ENCODE results near the gene INHBA.

INHBA gene

GRCh38 chr7:41730668-41731067, 27.8 kb upstream of the INHBA start:
- H3K27ac ChIP-seq, result no peak overlapping the region
- no peak for TF ChIP-seq ZFX (IDR thresholded peaks at IDR 0.05)
- TF ChIP-seq CTCF (conservative IDR thresholded peaks at IDR 0.05), result no peak

GRCh38 chr7:41730161-41730560, 27.3 kb upstream of the INHBA start:
- no peak overlapping the region for H3K27ac ChIP-seq
- TF ChIP-seq ZFX (IDR thresholded peaks at IDR 0.05) (no peak), CTCF (conservative IDR thresholded peaks at IDR 0.05) (no peak)

DNA sequence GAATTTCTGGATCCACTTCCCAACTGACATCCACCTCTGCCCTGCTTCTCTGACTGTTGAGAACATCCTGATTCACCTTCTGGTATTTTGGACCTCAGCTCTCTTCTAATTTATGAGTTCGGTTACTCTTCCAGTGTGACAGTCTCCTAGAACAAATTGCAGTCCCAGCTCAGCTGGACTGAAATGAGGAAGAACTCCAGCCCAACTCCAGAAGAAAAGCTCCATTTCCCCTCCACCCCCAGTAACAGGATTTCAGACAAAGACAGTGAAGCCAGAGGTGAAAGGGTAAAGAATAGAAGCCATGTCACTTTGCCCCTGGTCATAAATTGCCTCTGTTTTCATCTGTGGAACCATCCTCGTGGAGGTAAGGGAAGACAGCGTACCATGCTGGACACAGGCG, 26.2 kb upstream of the INHBA start:
- TF ChIP-seq CTCF (conservative IDR thresholded peaks at IDR 0.05), result no peak
- no peak for TF ChIP-seq ZFX (IDR thresholded peaks at IDR 0.05)

DNA sequence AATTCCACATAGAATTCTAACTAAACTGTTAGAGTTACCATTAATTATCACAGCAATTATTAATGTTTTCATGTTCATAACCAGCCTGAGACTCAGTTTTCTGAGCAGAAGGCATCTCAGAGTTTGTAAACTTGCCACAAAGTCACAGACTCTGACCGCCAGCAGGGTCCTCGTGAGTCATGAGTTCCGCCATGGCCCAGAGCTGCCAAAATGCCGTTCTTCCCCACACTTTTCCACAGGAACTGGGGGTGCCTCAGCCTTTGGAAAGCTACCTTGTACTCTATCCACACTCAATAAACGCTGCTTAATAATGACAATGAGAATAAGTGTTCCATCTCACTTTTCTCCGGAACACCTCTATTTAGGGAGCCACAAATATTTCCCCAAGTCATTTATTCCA, 22.1 kb upstream of the INHBA start:
- TF ChIP-seq CTCF (conservative IDR thresholded peaks at IDR 0.05) (no peak), ZFX (IDR thresholded peaks at IDR 0.05) (no peak)
- H3K27ac ChIP-seq, result no peak overlapping the region

More for the DNA sequence above, 26.2 kb upstream of the INHBA start:
- H3K27ac ChIP-seq, result no peak overlapping the region

DNA sequence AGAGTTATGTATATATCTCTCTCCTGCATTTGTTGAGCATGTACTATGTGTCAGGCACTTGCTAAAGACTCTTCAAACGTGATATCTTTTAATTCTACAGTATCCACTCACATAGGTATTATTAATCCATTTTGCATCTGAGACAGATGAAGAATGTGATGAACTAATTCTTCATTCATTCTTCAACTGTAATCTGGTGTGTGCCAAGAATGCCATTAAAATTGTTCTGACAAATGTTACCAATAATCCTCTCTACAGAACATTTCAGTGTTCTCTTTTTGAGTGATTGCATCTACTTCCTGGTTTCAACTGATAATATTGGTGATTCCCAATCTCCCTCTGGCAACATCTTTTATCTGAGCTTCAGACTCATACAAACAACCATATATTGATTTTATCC, 18.0 kb upstream of the INHBA start:
- TF ChIP-seq CTCF (conservative IDR thresholded peaks at IDR 0.05) (no peak), ZFX (IDR thresholded peaks at IDR 0.05) (no peak)

DNA sequence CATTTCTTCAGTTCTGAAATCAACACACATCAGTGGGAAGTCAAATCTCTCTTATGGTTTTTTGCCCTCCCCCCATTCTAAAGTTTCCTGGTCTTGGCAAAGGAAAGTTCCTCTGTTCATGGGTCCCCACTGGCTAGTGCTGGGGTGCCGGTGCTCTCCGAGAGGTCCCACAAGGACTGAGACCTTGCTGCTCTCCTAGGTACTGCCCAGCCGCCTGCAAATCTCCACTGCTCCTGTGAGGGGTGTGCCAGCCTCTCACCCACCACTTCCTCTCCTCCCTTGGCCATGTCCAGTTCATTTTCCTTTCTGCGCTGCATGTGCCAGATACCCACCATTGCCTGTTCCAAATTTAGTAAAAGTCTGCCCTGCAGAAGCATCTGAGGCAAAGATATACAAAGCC, 17.2 kb upstream of the INHBA start:
- no peak overlapping the region for H3K27ac ChIP-seq
- TF ChIP-seq ZFX (IDR thresholded peaks at IDR 0.05) (no peak), CTCF (conservative IDR thresholded peaks at IDR 0.05) (no peak)

More for the DNA sequence above, 18.0 kb upstream of the INHBA start:
- H3K27ac ChIP-seq, result no peak overlapping the region

GRCh38 chr7:41716691-41717090, 13.8 kb upstream of the INHBA start:
- no peak overlapping the region for H3K27ac ChIP-seq
- TF ChIP-seq ZFX (IDR thresholded peaks at IDR 0.05) (no peak), CTCF (conservative IDR thresholded peaks at IDR 0.05) (no peak)

Measured in C4-2B (cell line).